K562 (cell line): Measurements from ENCODE around the gene AKT1S1.

ENCODE experiments used
- CBX8 ChIP-seq: fragments of 200-600 bp; sonication (generic); IDR thresholded peaks from 2 replicates; pipeline ENCODE4 v1.6.1; 2012; ENCODE audit warnings: borderline replicate concordance, mixed run types, low read depth, mild to moderate bottlenecking, moderate library complexity, mixed read lengths, low read length, control low read depth, inconsistent platforms; ENCODE audit not compliant: poor library complexity, severe bottlenecking; ENCODE audit errors: extremely low read depth
- POLR2AphosphoS5 ChIP-seq: IDR thresholded peaks from 2 replicates; pipeline ENCODE4 v1.6.1; 2011; ENCODE audit warnings: mild to moderate bottlenecking, low read depth, low read length, moderate library complexity; ENCODE audit not compliant: control insufficient read depth, insufficient read depth
- ZNF263 ChIP-seq: sonication (generic); formaldehyde crosslinking; IDR thresholded peaks from 2 replicates; pipeline ENCODE4 v1.8.0; 2022; ENCODE audit warnings: mild to moderate bottlenecking, missing genetic modification reagents, borderline replicate concordance
- TF ChIP-seq, protein P1 (sequence below), 3 experiments: IDR thresholded peaks in 2 of 3; conservative IDR thresholded peaks in 1 of 3; 2 replicates each; pipeline ENCODE4 v1.5.1; 2011 to 2012; ENCODE audit warnings: low read length in 3 of 3, mild to moderate bottlenecking in 3 of 3, control low read depth in 2 of 3, improper control_type of control experiment in 1 of 3, inconsistent platforms in 1 of 3, low read depth in 1 of 3, mixed read lengths in 1 of 3, moderate library complexity in 1 of 3; ENCODE audit not compliant: insufficient read depth in 2 of 3

GRCh38 chr19:49881672-49882394 is 4.7 kb upstream of the AKT1S1 start:
- TF ChIP-seq POLR2AphosphoS5: no peak
- TF ChIP-seq, protein P1, sequence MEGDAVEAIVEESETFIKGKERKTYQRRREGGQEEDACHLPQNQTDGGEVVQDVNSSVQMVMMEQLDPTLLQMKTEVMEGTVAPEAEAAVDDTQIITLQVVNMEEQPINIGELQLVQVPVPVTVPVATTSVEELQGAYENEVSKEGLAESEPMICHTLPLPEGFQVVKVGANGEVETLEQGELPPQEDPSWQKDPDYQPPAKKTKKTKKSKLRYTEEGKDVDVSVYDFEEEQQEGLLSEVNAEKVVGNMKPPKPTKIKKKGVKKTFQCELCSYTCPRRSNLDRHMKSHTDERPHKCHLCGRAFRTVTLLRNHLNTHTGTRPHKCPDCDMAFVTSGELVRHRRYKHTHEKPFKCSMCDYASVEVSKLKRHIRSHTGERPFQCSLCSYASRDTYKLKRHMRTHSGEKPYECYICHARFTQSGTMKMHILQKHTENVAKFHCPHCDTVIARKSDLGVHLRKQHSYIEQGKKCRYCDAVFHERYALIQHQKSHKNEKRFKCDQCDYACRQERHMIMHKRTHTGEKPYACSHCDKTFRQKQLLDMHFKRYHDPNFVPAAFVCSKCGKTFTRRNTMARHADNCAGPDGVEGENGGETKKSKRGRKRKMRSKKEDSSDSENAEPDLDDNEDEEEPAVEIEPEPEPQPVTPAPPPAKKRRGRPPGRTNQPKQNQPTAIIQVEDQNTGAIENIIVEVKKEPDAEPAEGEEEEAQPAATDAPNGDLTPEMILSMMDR (IDR thresholded peaks at IDR 0.05 in 2 of 3, conservative IDR thresholded peaks at IDR 0.05 in 1 of 3; ENCODE audit: insufficient read depth in 2 of 3, low read depth in 1 of 3, low read length in 3 of 3): no peak
- TF ChIP-seq CBX8: no peak
- no peak for TF ChIP-seq ZNF263
